Epidermal melanocyte (primary cell): ENCODE measurements around the gene FGF9.
A peak's percentile ranks its signal among the peaks of the same experiment; 100 is the strongest.

Source experiments
- DNase-seq: peaks from one replicate; pipeline ENCODE4 v3.0.0; 2011; ENCODE audit warnings: low spot score; ENCODE audit not compliant: insufficient read length

The FGF9 gene

GRCh38 chr13:21670883-21671619 is at the start of gene FGF9:
TSS of gene FGF9 (plus strand) at chr13:21671073. CDS start at chr13:21671913, 840 bp downstream.
- DNase-seq: peak; percentile 61

- DNase-seq: no peak
Measured at GRCh38 chr13:21625366-21625765, 45.5 kb upstream of the FGF9 start.

DNA sequence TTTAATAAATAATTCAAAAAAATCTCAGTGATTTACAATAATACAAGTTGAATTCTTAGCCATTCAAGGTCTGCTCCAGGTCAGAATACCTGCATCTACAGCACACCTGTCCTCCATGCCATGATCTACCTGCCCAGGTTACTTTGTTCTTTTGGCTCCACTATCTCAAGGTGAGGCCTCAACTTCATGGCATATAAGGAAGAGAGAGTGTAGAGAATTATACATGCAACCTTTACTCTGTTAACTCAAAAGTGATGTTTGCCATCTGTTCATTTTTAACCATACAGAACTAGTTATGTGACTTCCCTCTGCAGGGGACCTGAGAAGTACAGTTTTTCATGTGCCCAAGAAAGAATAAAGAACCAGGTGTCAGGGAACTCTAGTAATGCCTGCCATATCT is 38.7 kb upstream of the FGF9 start:
- no peak for DNase-seq

DNA sequence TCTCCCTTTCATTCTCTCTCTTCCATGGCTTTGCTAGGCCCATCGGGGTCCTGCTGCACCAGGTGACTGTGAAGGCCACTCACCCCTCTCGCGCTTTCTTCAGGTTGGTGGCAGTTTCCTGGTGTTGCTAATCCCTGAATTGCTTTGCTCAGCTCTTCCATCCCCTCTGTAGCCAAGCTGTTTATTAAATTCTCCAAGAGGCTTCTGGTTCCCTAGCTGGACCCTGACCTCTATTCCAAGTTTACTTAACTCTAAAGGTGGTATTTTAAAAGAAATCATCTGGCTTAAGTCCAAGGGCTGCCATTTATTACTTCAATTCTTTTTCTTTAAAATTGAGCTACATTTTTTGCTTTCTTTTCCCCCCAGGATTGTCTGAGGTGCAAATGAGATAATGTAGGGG is 34.2 kb upstream of the FGF9 start:
- no peak for DNase-seq

DNA sequence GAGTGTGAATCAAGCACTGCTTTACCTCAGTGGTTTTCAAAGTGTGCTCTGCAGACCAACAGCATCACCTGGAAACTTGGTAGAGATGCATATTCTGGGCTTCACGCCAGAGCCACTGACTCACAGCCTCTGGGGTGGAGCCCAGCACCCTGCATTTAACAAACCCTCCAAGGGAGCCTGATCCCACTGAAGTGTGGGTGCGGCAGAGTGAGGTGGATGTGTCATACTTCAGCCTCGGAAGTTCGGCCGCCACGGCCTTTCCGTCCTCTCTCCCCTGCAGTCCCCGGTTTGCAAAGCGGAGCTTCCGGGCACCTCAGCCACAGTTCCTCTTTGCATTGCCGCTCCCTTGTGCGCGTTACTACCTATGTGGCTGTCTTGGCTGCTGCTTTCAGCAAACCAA is 33.6 kb upstream of the FGF9 start:
- DNase-seq: no peak

DNA sequence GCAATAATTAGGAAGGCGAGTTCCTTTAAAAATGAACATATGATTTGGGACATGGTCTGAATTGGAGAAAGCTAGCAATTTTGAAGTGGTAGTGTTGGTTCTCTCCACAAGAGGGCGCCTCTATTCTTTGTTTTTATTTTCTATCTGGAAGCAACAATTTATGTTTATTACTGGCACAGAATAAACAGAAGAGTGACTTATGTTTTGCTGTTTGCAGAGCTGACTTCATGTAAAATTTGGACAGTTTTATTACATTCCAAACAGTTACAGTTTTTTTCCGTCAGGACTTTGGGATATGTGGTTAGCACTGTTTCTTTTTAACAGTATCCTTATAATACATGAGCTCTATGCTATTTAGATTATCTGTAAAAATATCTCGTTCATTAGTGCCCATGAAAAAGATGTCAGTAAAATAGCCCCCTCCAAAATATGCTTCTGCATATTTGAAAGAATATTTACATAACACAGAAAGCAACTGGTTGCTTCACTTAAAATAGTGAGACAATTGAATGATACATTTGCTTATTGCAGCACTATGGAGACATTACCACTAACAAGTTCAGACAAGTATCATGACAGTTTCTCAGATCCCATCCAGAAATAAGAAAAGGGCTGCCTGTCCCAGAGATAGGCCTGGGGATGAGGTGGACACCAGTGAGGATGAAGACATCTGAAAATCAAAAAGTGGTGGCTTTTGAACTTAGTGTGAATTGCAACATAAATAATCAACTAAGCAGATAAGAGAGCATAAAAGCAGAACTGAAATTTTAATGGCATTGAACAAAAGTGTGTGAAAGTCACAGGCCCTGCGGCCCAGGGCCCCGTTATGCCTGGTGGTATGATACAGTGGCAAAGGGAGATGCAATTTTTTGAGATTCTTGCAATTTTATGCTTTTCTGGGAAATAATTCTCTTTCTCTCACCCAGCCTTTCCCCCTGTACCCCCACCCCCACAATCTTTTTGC is 32.3 kb upstream of the FGF9 start:
- DNase-seq: peak; percentile 47

DNA sequence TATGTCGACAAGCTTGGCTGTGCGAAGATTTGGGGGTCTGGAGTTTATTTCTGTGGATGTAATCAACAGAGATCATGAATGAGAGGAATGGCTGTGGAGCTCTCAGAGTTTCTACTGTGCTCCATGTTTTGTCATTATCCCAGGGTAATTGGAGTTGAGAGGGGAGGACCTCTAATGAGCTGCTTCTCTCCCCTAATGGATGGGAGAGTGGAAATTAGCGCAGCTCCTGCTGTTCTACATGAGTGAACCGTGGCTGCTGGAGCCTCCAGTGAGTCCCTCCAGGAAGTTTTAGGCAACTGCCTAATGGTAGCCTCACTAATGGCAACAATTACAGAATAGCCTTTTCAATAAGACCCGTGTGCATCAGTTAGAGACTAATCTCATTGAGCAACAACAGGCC is 31.3 kb upstream of the FGF9 start:
- no peak for DNase-seq

DNA sequence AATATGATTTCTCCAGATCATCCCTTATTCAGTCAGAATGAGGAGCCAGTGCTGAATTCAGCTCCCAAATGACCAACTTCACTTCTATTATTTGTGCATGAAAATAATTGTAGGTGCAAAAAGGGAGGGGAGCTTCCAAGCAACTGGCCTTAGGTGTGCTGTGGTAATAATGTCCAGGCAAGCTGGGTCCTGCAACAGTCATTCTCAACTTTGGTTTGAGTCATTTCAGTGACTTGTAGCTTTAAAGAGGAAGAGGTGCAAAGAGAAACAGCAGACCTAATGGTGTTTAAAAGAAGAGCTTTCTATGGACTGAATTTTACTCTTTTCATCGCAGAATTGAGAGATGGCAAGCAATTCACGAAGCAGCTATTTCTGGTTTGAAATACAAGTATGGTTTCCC is 29.2 kb upstream of the FGF9 start:
- no peak for DNase-seq

- no peak for DNase-seq
Measured at GRCh38 chr13:21657538-21657937, 13.3 kb upstream of the FGF9 start.

DNA sequence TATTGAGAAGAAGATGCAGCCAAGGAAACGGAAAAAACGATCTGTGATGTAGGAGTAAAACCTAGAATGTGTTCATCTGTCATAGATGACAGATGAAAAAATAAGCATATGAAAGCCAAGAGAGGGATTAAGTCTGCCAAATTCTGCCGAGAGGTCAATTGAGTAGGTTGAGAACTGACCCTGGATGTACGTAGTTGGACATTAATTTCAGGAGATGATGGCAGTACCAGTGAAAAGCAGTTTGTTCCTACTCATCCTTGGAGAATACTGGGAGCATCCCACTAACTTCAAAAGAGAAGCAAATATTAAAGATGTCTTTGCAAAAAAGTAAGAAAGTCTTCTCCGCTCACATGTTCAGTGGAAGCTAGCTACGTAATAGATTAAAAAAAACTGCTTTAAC is 11.8 kb upstream of the FGF9 start:
- DNase-seq: no peak

DNA sequence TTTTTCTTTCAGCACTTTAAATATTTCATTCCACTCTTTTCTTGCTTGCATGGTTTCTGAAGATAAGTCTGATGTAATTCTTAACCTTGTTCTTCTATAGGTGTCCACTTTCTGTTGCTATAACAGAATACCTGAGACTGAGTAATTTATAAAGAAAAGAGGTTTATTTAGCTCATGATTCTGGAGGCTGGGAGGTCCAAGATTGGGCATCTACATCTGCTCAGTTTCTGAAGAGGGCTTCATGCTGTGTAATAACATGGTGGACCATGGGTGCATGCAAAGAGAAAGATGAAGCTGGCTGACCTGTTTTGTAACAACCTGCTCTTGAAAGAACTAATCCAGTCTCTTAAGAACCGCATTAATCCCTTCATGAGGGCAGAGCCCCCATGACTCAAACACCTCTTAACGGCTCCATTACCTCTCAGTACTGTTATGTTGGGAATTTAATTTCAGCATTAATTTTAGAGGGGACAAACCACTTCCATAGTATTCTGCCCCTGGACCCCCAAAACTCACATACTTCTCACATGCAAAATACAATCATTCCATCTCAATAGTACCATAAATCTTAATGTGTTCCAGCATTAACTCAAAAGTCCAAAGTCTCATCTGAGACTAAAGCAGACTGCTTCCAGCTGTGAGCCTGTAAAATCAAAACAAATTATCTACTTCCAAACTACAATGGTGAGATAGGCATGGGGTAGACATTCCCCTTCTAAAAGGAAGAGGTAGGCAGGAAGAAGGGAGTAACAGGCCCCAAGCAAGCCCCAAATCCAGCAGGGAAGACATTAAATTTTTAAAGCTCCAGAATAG is 9.6 kb upstream of the FGF9 start:
- DNase-seq: no peak

- no peak for DNase-seq
Measured at GRCh38 chr13:21663197-21663596, 7.7 kb upstream of the FGF9 start.

DNA sequence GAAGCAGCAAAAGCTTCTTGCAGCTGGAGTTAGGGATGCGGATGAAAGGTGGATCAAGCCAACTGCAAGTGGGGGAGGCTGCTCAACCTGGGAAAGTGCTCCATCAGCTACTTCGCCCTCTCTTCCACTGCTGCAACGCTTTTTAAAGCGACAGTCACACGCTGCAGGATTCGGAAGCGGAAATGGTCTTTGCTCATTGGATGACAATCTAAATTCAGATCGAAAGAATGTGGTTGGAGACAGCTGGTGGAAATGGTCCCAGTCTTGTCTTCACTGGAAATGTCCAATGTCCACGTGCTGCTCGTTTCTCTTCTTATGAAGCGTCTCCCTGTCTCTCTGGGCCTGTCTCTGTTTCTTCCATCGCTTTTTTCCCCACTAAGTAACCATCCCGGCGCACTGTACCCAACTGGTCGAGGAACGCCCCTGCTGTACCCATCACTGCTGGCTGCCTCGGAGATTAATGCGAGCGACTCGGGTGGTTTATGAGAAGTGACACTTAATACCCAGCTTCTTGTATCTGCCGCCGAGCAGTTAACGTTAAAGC is 2.1 kb upstream of the FGF9 start:
- DNase-seq: no peak

- DNase-seq: no peak
Measured at GRCh38 chr13:21670006-21670882, 629 bp upstream of the FGF9 start.

DNA sequence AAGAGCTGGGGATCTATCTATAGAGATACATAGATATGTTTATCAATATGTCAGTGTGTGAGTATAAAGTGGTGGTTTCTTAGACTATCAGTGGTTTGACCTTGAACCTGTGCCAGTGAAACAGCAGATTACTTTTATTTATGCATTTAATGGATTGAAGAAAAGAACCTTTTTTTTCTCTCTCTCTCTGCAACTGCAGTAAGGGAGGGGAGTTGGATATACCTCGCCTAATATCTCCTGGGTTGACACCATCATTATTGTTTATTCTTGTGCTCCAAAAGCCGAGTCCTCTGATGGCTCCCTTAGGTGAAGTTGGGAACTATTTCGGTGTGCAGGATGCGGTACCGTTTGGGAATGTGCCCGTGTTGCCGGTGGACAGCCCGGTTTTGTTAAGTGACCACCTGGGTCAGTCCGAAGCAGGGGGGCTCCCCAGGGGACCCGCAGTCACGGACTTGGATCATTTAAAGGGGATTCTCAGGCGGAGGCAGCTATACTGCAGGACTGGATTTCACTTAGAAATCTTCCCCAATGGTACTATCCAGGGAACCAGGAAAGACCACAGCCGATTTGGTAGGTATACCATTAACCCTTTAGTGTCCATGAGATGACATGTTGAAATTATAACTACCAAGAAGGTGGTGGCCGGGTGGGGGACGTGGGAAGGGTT is 880 bp downstream of the FGF9 start:
- no peak for DNase-seq

DNA sequence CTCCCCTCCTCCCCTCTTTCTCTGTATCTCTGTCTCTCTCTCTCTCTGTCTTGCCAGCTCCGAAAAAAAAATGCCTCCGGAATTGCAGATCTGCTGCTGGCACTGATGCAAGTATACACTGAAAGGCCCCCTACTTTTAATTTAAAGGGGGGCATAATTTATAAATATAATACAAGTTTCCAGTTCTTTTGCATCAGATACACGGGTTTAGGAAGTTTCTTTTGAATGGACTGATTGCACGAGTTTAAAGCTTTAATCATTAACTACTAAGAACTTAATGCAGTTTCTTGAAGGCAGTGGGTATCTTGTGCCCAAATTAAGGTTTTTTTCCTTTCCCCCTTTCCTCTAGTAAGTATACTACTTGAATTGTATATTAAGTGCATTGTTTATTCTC is 1.4 kb downstream of the FGF9 start:
- DNase-seq: no peak

GRCh38 chr13:21672796-21673538 is 2.1 kb downstream of the FGF9 start:
- DNase-seq: no peak

DNA sequence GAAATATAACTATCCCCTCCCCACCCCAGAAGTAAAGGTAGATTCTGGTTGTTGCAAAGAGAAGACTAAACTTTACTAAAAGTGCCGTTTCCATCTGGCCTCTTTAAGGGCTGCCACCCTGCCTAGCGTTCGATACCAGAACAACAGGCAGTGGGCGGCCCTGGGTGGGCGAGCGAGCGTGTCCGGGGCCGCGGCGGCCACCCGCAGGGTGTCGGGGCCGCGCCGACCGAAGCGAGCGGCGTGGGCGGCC is 2.6 kb downstream of the FGF9 start:
- DNase-seq: no peak

GRCh38 chr13:21673789-21674489 is 3.1 kb downstream of the FGF9 start:
- no peak for DNase-seq
